GM18517 (cell line): ENCODE data around the gene PNPLA4.

Experiments used
- ATAC-seq: cut with Tn5 transposase; IDR thresholded peaks from one replicate; pipeline ENCODE4 v1.9.1; 2021; ENCODE audit warnings: mild to moderate bottlenecking, moderate library complexity; ENCODE audit not compliant: unreplicated experiment

Gene PNPLA4, protein sequence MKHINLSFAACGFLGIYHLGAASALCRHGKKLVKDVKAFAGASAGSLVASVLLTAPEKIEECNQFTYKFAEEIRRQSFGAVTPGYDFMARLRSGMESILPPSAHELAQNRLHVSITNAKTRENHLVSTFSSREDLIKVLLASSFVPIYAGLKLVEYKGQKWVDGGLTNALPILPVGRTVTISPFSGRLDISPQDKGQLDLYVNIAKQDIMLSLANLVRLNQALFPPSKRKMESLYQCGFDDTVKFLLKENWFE

DNA sequence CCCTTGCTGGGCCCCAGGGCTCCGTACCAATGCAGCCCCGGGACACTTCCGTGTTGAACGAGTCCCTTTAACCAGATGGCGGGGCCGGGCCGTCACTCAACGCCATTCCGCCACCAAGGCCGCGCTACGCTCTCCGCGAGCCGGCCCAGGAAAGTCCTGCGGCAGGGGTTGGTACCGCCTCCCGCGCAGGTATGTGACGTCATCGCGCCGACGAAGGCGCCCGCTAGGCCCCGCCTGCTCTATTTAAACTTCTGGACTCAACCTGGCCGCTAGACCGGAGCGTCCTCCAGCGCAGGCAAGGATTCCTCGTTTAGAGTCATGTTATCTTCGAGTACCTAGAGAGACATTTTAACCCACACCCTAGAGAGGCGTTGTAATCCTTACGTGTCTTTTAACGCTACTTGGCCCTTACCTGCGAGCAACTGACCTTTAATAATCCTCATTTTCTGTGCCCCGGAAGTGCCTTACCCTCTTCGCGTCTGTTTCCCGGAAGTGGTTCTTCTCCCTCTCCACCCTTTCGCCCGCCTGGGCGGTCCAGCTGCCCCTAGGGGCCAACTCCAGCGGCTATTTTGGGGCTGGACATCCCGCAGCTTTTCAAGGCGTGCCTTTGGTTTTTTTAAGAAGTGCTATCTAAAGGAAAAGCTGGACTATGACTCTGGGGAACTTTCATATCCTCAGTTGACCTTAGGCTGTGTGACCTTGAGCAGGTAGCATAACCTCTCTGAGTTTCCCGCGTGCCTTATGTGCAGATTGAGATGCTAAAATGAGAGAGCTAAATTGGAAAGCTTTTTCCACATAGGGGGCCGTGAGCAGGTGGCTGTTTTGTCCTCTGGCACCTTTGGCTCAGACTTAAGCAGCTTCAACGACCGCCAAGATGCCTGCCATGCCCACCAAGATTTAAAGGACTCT lies at the start of gene PNPLA4:
PNPLA4 (minus strand) TSS at position 155 of the 909 bp plus-strand sequence. CDS start 1,294 bp downstream, outside the sequence.
- peak; percentile 92 for ATAC-seq

DNA sequence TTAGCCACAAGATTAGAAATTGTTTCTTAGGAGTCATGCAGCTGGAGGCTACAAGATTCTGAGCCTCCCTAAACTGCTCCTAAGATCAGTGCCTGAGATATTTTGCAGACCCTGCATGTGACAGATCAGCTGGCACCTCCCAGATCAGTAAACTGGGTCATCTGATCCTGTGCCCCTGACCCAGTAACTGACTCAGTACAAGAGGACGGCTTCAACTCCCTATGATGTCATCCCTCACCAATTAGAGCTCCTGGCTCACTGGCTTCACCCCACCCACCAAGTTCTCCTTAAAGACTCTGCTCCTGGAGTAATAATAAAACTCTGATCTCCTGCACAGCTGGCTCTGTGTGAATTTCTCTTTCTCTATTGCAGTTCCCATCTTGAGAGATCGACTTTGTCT lies 45.4 kb upstream of the PNPLA4 start:
- ATAC-seq: no peak

DNA sequence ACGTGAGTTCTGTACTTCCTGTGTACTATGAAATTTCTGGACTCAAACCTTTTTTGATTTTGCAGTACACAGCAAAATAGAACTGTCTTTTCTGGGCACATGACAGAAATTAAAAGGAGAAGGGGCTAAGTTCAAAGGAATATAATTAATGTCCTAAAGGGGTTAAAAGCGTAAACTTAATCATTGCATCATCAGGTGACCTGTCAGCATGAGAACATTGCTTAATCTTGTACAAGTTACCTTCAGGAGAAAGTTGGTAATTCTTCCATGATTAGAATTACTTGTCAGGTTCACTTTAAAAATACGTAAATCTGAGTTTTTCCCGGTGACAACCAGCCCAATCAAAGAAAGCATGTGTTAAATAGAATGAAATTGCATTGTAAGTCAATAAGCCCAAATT lies 43.2 kb upstream of the PNPLA4 start:
- ATAC-seq: no peak

DNA sequence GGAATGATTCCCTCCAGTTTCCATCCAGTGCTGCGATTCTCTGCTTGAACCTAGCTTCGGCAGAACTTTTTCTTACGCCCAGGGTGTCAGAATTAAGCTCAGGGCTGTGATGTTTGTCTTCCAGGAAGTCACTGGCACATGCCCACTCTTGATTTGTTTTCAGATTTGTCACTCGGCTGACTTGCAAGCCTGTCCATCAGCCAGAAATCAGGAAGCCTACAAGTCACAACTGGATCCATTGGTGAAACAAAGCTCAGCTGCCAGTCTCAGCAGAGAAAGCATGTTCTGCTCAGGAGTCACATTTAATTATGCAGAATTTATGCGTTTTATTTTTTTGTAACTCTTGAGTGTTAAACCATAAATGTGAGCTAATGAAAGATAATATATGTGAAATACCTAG lies 38.2 kb upstream of the PNPLA4 start:
- no peak for ATAC-seq

DNA sequence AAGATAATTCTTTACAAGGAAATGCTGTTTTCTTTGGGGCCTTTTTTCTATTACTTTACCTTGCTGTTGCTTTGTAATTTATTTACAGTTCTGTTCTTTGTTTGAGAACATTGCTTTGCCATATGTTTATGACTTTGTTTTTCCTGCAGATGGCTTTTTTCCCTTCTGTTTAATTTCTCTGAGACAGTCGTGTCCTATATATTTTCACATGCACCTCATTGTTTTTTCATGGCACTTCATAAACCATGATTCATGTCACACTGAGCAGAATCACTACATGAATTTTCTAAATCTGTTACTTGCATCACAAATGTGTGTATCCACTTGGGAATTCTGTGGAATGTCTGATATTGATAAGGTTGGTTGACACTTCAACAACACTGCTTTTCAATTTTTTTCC lies 33.0 kb upstream of the PNPLA4 start:
- ATAC-seq: no peak

DNA sequence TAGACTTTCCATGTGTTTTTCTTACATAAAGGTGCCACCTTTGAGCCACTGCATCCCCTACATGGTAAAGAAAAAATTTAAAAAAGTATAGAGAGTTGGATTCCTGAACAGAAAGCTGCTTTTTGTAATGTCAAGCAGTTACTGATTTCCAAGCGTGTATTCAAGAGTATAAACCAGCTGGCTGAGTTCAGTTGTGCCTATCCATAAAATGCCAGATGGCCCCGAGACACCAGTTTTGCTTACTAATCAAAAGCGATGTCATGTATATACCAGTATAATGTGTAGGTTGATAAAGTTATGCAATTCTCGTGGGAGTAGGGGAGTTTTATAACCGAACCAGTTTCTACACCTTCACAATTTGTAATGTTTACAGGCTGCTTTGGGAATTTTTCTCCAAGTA lies 26.2 kb upstream of the PNPLA4 start:
- ATAC-seq: no peak

DNA sequence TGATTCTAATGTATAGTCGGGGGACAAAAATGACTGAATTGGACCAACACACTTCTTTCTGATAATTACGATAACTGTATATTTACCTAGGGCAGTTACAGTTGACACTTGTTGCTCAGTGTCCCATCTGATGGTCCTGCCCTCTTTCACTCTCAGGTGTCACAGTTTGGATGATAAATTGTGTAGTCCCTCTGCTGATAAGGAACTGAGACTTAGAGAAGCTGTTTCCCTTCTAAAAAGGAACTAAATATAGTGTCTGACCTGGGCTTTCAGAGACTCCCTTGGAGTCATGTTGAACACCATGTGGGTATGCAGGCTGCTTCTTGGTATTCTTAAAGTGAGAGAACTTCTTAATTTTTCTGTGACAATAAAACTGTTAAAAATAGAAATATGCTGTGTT lies 23.7 kb upstream of the PNPLA4 start:
- ATAC-seq: peak; percentile 94

DNA sequence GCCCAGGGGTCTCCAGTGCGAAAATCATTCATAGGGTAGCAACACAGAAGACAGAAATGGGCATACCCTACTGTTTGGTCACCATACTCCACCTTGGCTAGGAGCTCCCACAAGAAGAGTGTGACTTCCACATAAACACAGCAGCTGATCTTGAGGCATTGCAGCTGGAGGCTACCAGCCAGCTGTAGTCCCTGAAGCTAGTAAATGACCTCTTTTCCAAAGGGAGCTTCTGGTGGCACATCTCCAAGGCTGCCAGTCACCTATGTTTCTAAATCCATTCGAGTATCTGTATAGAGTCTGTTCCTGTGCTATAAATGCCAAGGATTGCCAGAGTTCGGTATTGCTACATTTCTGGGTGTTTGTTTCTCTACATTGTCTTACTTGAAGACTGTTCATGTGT lies 21.3 kb upstream of the PNPLA4 start:
- no peak for ATAC-seq

DNA sequence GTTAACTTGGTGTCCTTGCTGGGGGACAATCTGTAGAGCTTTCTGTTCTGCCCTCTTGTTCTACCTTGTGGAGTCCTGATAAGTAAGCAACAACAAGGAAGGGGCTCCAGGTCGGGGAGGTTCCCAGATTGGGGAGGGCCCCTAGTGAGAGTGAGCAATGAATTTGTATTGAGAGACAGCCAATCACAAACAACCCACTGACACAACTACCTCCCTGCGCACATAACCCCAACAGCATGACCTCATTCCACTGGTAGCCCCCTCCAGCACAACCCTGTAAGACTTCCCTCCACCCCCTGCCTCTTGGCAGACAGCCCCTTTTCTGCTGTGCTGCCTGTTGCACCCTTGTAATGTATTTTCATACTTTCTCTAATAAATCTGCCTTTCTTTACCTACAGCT lies 19.7 kb upstream of the PNPLA4 start:
- ATAC-seq: no peak

DNA sequence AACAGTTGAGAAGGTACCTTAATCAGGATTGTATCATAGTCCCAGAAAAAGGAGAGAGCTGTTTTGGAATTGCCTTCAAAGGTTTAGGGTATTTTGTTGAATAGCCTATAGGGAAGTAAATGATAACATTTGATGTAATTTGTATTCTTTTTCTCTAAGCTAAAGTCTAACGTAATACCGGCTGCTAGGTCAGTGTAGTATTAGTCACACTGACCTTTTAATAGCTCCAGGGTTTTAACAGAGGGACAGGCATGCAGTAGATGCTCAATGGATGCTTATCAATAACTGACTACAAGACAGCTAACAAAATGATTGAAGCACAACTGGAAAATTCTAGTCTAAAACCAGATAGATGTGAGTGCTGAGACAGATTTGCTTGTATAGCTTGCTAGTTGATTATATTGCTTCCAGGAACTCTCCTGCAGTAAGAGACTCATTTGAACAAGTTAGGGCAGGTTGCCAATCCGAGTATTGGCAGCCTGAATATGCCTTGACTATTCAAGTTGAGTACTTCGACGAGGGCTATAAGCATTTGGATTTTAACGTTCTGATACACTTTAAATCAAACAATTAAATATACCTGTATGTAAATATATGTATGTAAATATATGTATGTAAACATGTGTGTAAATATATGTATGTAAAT lies 16.5 kb upstream of the PNPLA4 start:
- ATAC-seq: no peak

DNA sequence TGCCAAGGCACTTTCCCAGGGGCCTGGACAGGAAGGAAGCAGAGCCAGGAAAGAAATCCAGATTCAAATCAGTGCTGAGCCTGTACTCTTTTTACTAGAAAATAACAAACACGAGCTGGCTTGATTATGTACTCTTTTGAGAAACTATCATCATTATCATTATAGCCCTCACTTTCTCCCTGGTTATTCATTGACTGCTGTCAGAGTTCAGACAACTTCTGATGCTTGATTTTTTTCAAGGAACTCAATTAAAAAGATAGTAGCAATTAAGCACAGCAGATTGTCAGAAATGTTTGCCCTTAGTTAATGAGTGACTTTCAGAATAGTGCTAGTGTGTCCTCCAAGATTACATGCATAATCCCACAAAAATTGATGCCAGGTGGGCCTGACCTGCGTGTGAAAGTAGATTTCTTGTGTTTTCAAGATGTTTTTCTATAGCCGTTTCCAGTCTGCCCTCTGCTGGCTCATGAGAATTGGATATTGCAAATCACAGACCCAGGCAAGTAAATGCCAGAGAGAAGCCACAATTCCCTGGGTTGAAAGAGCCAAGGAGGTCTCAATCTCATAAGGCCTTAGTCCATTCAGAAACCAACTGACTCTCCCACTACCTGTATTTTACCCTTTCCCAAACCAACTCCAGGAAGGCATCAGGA lies 14.3 kb upstream of the PNPLA4 start:
- no peak for ATAC-seq

DNA sequence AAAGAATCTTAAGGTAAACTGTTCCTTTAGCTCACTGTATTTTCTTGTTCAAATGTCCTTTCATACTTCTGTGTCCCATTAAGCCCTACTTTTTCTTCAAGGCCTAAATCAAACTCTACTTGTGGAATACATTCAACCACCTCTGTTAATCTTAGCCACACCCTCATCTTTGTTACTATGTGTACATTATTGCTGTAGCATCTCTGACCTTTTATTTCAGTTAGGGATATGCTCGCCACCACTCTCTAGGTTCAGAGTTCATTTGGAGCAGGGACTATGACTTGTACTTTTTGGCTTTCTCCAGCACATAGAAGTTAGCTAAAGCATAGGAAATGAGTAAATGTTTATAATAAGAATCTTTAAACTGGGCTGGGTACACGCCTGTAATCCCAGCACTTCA lies 6.8 kb upstream of the PNPLA4 start:
- ATAC-seq: no peak

DNA sequence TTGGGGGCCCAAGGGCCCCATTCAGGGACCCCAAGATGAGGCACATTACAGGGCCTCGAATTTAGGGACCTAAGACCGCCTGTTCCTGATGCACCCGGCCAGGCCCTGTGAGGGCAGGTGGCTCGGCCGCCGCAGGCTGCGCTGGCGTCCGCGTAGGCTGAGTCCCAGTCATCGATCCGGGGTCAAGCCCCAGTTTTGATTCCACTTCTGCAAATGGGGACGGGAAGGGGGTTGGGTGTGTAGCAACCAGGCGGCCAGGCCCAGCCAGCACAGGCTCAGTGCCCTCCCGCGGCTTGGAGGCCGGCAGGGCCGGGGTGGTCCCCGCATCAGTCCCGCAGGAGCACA lies 327 bp downstream of the PNPLA4 start:
- ATAC-seq: peak; percentile 59

DNA sequence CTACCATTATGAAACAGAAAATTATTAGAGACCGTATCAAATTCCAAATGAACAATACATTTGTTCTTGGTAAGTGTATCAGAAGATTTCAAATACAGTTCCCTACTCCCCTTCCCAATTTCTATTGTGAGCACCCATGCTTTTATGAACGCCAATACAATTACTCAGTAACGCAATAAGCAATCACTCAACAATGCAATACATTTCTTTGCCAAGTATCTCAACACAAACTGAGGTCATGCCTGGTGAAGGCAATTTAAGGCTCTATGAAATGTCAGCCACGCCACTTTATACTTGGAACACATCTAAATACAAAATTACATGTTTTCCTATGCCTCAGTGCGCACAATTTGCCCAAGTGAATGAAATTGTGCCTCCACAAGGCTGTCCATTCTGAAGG lies 712 bp downstream of the PNPLA4 start:
- ATAC-seq: no peak

DNA sequence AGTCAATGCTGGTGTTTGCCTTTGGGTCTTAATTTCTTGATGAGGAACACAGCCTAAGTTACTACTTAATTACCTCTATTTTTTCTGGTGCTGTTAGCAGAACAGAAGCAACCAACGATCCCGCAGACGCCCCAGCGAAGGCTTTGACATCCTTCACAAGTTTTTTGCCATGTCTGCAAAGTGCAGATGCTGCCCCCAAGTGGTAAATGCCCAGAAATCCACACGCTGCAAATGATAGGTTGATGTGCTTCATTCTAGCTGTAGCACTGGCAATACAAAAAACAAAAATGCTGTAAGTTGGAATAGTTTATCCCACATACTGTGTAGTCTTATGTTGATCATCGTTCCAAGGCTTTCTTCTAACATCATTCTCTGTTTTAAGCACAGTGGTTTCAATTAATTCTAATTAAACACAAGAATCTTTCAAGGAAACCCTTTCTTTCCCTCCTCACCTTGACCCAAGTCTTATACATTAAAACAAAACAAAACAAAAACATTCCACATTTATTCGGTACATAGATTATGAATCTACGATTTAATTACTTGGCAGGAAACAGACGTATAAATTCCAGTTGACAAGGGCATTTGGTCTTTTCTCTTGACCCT lies 1.2 kb downstream of the PNPLA4 start:
- peak; percentile 47 for ATAC-seq

DNA sequence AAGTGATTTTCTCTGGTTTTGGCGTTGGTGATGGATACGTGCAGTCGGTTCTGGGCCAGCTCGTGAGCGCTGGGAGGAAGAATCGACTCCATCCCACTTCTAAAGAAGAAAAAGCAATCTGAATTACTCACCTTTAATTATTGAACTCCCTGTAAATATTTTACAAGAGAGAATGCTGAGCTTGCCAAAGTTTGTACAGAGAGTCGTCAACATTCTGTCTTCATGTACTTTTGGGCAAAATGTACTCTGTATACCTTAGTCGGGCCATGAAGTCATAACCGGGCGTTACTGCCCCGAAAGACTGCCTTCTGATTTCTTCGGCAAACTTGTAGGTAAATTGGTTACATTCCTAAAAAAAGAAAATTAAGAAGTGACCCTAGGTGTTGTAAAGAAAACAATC lies 5.5 kb downstream of the PNPLA4 start:
- ATAC-seq: no peak

DNA sequence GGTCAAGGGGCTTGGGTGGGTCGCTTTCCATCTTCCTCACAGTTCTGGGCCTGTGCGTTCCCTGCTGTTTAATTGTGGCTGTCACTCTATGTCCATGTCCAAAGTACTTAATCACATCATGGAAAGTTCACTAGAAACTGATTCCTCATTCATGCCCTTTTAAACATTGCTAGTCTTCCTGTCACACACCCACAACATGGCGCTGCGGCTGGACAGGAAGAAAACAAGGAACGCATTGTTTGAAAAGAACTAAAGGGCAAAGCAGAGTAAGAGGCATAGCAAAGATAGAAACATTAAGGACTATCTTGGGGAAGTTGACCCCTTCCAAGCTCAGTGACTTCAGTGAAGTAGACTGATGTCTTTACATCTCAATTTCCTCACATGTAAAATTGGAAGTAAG lies 18.4 kb downstream of the PNPLA4 start:
- no peak for ATAC-seq

DNA sequence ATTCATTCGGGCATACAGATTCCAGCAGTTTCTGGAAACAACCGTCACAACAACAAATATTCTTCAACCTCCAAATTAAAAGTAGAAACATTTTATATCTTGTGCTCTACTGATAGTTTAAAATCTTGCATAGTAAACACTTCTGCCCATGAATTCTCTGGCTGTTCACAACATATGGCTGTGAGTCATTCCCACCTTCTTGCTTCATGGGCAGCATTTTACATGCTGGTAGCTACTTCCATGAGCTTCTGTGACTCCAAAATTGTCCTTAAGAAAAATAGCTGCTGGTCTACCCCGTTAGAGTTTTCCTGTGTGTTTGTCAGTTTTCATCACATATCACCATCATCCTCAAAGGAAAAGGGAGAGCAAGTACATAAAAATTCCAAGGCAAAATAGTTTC lies 22.7 kb downstream of the PNPLA4 start:
- ATAC-seq: no peak

DNA sequence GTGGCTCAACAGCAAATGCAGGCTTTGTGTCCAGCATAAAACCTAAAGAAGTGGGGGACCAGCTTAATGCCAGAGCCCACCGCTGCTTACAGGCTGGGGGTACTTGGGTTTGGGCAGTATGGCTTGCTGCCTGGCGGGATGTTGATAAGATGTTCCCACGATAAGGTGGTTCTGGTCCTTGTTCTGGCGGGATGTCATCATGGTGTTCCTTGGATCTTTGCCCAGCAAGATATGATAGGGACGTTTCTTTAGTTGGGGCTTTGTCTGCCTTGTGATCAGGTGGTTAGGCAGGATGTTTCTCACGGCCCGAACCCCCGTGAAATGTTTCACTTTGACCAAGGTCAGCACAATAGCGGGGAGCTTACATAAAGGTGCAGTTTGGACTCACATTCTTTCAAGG lies 35.3 kb downstream of the PNPLA4 start:
- no peak for ATAC-seq

DNA sequence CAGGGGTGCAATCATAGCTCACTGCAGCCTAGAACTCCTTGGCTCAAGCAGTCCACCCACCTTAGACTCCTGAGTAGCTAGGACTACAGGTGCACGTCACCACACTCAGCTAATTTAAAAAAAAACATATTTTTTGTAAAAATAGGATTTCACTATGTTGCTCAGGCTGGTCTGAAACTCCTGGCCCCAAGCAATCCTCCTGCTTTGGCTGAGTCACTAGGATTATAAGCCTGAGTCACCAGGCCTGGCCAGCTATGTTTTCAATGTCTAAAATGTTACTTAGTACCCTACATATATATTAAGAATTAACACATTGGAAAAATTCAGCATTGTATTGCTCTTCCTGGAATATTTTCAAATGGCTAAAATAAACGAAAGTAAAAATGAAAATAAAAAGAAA lies 37.5 kb downstream of the PNPLA4 start:
- ATAC-seq: no peak

DNA sequence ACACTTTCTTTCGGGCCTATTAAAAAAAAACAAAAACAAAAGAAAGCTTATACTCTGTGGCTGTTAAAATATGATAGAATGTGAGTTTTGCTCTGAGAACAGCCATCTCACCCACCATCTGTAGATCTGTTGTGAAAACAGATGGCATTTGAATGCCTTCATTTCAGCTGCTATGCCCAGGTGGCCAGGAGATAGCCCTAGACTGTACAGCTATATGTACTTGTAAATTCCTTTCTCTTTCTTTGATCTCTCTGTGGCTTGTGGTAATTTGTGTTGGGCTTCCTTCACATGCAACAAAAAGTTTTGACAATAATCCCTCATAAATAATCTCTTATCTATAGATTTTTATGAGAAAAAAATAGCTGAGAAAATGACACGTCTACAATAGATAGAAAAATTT lies 38.1 kb downstream of the PNPLA4 start:
- no peak for ATAC-seq
